ENCODE measurements around the gene CPVL.

Gene CPVL

DNA sequence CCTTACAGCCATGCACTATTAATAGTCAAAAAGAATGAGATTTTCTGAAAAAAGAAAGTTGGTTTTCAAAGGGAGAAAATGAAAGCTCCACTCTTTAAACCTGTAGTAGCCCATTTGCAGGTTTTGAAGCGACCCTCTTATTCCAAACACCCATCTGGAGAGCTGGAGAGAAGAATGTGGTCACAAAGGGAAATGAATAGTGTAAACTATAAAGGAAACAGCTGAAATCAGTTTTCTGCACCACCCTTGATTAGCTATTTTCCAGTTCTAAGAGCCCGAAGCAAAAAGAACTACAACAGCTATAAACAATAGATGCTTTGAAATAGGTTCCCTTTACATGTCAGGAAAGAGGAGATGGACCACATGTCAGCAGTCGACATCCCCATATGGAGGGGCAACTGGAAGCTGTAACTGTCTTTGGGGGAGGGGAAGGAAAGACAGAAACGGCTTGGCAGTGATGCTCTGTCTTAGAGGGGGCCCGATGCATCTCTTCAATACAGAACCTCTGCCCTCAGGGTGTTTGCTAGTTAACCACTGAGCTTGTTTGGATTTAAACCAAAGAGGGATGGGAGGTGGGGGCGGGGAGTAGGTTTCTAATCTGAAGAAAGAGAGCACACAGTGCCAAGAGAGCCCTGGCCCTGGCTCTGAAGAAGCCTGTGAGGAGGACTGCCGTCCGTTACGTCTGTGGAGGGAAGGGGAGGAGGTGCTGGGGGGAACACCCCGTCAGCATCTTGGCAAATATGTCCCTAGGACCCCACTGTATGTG lies 55.3 kb downstream of the CPVL start:
- no peak for DNase-seq (ENCODE audit: low spot score)

GRCh38 chr7:29090151-29090805 lies 56.1 kb downstream of the CPVL start:
- DNase-seq (ENCODE audit: low spot score) = no peak

- DNase-seq (ENCODE audit: low spot score) = no peak
These were observed 58.5 kb downstream of the CPVL start for GRCh38 chr7:29087840-29088170.

DNA sequence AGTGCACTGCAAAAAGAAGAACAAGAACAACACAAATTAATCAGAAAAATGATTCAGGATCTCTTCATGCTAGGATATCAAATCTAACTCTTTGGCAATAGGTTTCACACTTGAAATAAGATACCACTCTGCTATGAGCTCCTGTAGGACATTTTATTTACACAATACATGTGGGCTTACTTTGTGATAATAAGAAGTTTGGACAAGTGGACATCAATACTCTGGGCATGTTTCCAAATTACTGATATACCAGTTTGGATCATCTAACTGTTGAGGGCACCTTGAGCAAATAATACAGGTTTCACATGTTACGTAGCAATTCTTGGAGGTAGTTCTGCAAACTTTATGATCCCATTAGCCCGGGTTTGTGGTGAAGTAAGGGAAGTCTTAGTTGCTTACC lies 59.8 kb downstream of the CPVL start:
- DNase-seq (ENCODE audit: low spot score) = no peak

DNA sequence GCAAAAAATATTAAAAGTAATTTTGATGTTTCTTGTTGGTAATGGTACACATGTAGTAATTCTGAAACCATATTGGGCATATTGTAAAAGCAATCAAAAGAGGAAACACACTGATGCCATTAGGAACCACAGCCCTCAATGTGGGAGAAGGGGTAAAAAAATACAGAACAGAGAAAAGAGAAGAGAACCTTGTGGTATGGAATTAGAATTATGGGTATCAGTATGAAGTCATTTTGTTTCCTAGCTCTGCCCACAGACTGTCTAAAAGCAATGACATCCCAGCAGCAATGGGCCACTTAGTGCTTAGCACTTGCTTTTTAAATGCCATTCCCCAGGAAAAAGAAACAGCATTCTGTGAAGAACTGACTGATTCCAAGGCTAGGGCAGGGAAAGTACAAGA lies 61.5 kb downstream of the CPVL start:
- DNase-seq (ENCODE audit: low spot score) = no peak

- DNase-seq (ENCODE audit: low spot score) = no peak
These were observed 65.5 kb downstream of the CPVL start for GRCh38 chr7:29080803-29081202.

DNA sequence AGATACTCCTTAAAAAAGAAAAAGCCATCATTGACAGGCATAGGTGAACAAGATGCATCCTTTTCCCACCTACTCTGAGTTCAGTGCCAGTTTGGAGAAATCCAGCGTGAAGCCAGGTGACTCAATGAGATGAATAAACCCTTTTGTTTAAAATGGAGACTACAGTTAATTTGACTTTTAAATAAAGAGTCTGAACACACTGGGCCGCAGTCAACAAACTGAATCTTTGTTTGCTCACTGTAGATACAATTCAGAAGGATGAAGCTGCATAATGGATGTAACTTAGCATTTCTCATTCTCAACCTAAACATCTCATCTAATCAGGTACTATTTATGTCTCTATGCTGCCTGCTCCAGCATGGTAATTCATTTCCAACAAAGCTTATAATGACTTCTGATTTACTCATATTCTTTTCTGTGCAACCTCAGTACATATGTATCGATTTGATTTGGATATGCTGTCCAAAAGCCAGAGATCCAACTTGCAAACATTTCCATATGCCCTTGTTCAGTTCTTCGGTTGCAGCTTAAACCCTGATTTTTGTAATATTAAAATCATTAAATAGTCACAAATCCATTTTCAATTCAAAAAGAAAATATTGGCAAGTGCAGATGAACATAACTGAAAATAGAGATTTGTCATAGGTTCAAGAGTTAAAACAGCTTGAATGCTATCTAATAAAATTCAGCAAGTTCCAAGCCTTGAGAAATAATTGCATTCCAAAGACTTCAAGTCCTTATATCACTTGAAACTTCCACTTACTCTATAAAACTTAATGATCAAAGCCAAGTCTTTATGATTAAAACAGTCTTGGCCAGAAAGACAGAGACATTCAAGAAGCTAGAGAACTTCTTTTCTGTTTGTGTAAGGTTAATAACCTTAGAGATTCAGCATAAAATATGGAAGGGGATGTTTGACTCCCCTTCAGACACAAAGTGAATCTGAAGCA lies 67.8 kb downstream of the CPVL start:
- peak; percentile 90 for DNase-seq (ENCODE audit: low spot score)

GRCh38 chr7:29077854-29078253 lies 68.5 kb downstream of the CPVL start:
- no peak for DNase-seq (ENCODE audit: low spot score)

GRCh38 chr7:29077176-29077575 lies 69.2 kb downstream of the CPVL start:
- no peak for DNase-seq (ENCODE audit: low spot score)

DNA sequence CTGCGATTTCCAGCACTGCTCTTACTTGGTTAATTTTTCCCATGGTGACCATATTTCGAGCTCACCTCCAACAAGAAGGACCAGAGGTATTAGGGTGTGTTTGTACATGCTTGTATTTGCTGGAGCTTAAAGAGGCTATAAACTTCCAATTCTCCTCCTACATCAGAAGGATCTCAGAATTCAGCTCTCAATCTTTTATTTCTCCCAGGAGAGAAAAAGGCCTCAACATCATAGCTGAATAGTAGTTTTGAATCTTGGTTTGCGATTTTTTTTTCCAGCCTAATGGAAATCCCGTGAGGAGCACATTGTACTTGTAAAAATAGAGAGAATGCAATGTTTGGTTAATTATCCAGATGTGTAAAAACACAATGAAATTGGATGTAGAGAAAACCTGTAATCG lies 69.7 kb downstream of the CPVL start:
- DNase-seq (ENCODE audit: low spot score) = no peak

- no peak for DNase-seq (ENCODE audit: low spot score)
These were observed 70.7 kb downstream of the CPVL start for GRCh38 chr7:29075606-29076005.

DNA sequence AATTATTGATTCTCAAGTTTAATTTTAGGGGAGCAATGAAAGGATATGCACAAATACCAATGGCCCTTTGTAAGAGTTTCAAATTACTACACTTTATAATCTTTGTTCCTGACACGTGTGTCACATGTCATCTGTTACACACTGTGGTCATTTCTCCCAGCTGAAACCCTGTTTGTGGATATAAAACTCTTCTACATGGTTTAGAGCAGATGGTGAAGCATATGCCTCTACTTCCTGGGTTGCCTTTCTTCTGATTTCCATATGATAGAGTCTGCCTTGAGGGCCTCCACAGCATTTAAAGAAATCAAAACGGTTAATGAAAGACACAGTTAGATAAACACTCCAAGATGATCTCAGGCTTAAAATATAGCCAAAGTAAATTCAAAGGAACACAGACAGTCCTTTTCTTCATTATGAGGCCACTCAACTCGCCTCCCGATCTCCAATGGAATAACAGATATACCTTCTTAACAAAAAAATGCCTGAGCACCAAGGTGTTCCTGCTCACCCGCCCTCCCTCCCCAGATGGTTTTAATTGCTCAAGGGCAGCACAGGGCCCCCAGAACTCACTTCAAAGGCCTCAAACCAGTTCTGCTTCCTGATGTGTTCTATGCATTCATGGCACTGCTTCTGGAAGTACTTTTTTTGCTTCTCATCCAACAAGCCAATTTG lies 75.0 kb downstream of the CPVL start:
- DNase-seq (ENCODE audit: low spot score) = no peak

DNA sequence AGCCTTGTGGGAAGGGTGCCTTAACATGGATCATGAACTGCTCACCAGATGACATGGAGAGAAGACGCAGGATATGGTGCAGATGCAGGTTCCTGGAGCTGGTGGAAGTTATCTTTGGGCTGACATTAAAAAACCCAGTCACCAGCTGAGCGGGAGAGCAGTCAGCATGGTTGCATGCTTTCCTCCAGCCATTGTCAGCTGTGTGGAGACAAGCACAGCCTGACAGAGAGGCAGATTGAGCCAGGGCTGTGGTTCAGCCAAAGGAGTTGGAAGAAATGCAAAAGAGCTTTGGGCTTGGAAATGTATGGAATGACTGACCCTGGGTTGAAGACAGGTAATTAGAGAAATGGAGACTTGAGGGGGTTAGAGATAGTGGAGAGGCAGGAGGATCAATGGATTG lies 79.7 kb downstream of the CPVL start:
- no peak for DNase-seq (ENCODE audit: low spot score)

DNA sequence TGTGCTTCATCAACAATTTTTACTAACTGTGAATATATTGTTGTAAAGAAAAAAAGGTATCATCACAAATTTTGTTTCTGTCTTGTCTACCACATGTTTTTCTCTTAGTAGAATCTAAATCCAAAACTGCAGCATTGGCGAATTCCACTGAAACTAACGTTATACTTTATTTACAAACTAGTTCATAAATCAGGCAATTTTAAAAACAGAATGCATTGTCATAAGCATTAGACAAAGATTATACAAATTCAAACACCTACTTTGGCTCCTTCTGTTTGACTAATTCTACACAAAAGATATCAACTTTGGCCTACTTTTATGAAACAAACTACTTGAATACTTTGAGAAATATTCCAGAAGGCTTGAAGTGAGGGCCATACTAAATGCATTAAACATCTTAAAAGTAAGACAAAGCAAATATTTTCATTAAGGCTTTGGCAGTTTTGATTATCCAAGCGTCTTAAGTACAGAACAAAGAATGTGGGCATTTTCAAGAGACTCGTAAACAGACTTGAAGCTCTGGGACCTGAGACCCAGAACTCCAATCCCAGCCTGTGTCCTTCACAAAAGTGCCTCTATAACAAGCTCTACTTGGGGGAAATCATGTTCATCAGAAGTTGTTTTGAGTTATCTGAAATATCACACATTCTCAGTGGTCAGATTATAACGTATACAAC lies 81.0 kb downstream of the CPVL start:
- DNase-seq (ENCODE audit: low spot score) = no peak

DNA sequence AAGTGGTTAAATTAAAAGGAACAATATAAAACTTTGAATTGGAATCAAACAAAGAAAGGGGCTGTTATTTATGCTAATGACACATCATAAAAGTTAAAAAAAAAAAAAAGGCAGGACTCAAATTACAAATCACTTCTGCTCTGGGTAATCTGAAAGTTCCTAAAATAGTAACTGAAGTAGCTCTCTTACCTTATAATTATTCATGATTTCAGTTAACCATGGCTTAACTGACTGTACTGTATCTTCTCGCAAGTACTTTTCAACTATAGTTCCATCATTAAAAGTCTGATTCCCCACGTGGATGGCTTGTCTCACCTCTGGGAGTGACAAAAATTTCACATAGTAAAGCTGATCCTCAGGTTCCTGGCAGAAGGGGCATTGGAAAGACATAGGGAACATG lies 82.5 kb downstream of the CPVL start:
- DNase-seq (ENCODE audit: low spot score) = no peak

DNA sequence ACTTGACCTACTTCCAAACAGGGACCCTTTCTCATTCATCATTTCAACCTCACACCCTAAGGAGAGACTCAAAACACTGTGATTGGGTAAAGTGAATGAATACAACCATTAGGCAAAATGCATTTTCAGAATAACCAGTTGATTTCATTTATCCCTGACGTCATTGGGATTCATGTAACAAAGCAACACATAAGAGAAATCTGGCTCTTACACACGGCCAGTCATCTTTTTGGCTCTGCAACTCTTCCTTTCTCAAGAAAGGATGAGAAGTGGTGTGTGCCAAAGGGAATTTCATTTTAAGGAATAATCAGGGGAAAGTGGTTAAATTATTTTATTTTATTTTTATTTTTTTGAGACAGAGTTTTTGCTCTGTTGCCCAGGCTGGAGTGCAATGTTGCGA lies 83.1 kb downstream of the CPVL start:
- no peak for DNase-seq (ENCODE audit: low spot score)

DNA sequence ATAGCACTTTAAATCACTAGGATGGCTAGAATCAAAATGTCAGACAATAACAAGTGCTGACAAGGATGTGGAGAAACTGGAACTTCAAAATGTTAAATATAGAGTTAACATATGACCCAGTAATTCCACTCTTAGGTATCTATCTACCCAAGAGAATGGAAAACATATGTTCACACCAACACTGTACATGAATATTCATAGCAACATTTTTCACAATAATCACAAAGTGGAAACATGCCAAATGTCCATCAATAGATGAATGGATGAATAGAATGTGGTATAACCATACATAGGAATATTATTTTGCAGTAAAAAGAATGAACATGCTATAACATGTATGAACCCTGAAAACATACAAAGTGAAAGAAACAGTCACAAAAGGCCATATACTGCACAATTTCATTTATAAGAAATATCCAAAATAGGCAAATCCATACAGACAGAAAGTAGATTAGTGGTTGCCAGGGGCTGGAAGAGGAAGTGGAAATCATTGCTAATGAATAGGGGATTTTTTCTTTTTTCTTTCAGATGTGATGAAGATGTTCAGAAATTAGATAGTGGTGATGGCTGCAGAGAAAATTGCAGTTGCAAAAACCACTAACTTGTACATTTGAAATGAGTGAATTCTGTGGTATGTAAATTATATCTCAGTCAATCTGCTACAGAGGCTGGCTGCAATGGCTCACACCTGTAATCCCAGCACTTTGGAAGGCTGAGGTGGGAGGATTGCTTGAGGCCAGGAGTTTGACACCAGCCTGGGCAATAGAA lies 93.0 kb downstream of the CPVL start:
- no peak for DNase-seq (ENCODE audit: low spot score)

DNA sequence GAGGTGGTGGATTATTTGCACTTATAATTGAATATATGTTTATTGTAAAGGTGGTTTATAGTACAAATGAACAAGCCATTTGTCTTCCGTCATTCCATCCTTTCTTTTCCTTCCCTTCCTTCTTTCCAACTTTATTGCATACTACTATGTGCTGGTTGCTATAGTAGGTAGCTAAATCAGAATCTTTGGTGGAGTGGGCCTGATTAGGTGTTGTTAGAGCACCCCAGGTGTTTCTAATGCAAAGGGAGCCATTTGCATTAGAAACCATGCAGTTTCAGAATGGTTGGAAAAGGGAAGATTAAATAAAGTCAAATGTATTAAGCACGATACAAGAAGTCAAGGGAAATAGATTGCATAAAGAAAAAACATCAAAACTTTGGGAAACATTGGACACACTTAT lies 99.4 kb downstream of the CPVL start:
- DNase-seq (ENCODE audit: low spot score) = no peak

- no peak for DNase-seq (ENCODE audit: low spot score)
These were observed 100.9 kb downstream of the CPVL start for GRCh38 chr7:29045258-29046086.

GRCh38 chr7:29044554-29044953 lies 101.8 kb downstream of the CPVL start:
- DNase-seq (ENCODE audit: low spot score) = no peak

Data from pons (tissue), 1 donor.